Epithelial cell of esophagus (primary cell): ENCODE measurements around the gene LRMDA.
A peak's percentile ranks its signal among the peaks of the same experiment; 100 is the strongest.

Experiments used
- DNase-seq: peaks from one replicate; pipeline ENCODE4 v3.0.0; 2010; ENCODE audit warnings: low read depth
- H3K4me3 ChIP-seq: 2 replicates; pipeline ENCODE4 v1.5.1; 2011; ENCODE audit warnings: mild to moderate bottlenecking, low read length, control low read depth
- TF ChIP-seq, protein P1 (sequence below): IDR thresholded peaks from 2 replicates; pipeline ENCODE4 v1.5.1; 2011; ENCODE audit warnings: low read depth, mild to moderate bottlenecking, low read length, control low read depth, inconsistent platforms; ENCODE audit not compliant: insufficient read depth; ENCODE audit errors: missing control alignments

The LRMDA gene

DNA sequence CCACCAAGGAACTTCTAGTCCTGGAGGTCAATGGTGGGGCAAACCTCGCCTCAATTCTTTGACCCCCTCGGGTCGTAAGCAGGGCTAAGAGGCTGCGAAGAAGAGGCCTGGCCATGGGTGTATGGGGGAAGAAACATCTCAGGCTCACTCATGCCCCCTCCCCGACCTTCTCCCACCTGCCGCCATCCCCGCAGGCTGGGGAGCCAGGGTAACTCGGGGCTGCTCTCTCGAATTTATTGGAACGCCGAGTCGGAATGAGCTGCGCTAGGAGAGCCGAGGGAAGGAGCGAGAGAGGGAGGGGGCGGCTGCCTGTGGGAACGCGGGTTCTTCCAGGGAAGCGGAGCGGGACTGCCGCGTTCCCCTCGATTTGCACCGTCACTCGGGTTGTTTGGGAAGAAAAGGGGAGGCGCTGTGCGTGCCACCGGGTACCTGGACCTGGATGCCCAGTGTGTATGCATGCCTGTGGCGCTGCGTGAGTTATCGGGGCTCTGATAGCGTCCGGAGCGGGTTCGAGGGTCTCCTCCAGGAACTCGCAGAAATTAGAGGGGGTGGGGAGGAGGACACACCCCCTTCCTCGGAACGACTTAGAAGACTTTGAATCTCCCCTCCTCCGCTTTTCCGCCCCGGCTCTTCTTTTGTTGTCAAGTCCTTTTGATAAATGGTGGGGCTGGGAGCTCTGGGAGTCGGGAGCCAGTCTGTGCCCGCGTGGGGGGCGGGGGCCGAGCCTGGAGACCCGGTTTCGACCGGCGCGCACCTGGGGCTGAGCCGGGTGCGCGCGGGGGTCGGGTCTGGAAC, 28.1 kb upstream of the LRMDA start:
- TF ChIP-seq, protein P1, sequence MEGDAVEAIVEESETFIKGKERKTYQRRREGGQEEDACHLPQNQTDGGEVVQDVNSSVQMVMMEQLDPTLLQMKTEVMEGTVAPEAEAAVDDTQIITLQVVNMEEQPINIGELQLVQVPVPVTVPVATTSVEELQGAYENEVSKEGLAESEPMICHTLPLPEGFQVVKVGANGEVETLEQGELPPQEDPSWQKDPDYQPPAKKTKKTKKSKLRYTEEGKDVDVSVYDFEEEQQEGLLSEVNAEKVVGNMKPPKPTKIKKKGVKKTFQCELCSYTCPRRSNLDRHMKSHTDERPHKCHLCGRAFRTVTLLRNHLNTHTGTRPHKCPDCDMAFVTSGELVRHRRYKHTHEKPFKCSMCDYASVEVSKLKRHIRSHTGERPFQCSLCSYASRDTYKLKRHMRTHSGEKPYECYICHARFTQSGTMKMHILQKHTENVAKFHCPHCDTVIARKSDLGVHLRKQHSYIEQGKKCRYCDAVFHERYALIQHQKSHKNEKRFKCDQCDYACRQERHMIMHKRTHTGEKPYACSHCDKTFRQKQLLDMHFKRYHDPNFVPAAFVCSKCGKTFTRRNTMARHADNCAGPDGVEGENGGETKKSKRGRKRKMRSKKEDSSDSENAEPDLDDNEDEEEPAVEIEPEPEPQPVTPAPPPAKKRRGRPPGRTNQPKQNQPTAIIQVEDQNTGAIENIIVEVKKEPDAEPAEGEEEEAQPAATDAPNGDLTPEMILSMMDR, result no peak
- H3K4me3 ChIP-seq, result peak overlapping the region; percentile 96
- peak; percentile 65 for DNase-seq

DNA sequence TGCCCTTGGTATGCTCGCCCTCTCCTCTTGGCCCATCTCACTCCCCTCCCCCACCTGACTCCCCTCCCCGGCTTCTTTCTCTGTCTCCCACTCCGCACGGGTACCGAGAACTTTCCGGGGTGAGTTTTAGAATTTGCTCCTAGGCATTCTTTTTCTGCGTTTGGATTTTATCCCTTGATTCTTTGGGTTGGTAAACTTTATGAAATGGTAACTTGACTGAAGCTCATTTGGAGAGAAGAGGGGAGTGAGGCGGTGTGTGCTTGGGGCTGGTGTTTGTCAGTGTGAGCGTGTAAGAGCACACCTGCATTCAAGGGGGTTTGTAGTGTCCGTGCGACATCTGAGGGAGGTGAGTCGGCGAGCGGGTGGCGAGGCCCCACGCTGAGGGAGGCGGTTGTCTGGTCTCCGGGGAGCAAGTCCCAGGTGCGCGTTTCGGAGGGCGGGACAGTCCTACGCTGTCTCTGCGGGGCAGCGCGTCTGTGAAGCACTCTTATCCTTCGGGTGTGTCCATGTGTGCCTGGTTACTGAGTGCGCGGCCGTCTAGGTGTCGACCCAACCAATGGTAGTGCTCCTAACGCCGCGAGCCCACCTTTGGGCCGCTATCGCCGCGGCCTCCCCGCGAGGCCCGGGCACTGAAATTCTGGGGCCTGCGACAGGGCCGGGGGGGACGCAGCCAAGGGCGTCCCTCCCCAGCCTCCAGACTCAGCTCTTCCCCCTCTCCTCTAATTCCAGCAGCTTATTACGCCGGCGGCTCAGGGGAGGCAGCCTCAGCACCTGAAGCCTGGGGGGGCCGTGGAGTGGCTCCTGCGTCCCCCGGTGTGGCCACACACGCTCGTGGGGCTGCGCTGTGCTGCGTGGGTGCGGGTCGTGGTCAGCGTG, 27.2 kb upstream of the LRMDA start:
- DNase-seq, result peak; percentile 82
- peak overlapping the region; percentile 96 for H3K4me3 ChIP-seq
- TF ChIP-seq, protein P1, result no peak

DNA sequence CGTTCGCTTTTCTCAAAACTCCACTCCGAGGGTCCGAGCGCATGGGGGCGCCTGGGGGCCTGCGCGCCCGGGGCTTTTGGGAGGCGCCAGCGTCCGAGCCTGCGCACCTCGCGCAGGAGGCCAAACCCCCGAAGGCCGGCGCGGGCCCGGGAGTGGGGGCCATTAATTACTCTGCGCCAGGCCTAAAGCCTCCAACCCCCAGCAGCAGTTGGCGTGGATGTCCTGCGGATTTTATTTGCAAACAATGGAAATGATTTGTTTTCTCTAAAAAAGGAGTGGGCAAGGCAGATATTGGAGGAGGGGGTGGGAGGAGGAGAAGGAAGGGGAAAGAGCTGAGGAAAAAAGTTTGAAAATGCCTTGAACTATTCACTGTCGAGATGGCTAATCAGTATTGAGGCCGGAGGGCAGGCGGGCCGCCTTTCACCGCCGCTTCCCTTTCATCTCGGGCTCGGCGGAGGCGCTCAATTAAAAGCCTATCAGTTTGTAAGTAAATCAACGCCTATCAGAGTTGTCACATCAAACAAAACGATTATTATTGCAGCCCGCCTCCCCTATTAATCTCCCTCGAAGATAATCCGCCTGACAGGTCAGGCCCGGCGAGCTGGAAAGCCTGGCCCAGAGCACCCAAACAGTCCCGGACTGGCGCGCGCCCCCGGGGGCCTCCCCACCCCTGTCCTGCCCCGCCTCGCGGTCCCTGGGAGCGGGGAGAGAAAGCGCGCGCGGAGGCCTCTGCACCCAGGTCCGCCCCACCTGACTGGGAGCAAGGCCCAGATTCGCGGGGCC, 26.4 kb upstream of the LRMDA start:
- peak overlapping the region; percentile 96 for H3K4me3 ChIP-seq
- peak; percentile 59 for DNase-seq

DNA sequence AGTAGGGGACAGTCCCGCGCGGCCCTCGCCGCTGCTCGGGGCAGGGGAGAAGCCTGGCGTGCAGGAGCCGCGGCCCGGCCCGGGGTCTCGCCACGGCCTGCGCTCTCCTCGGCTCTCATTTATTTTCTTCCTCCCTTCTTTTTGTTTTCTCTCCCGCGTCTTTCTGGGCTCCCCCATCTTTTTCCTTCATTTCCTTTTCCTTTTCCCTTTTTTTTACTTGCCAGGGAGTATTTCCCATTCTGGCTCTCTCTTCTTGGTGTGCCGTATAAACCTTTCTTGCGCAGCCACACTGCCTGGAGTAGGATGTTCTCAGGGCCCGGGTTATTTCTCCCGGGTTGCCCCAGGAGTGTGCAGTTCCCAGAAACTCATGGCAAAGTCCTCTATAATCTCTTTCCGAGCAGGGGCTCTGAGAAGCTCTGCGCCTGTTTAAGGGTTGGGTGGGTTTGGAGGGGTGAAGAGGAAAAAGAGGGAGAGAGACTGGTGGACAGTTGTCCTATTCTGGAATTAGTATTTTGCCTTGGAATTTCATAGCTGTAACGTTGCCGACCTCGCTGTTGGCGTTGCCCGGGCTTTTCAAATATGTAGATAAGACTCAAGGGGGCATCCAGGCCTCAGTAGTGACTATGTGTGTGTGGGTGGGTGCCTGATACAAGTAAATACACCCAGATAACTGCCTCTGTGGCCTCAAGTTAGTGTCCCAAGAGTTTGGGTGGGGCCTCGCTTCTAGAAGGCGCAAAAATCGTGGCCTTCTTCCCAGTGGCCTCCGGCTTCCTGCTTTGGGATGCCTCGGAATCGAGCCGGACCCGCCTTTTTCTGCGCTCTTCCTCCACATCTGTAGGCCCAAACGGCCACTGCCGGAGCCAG, 25.6 kb upstream of the LRMDA start:
- peak overlapping the region; percentile 78 for H3K4me3 ChIP-seq
- DNase-seq, result peak; percentile 65
- TF ChIP-seq, protein P1, result no peak

More for the DNA sequence above, 26.4 kb upstream of the LRMDA start:
- TF ChIP-seq, protein P1, result no peak

DNA sequence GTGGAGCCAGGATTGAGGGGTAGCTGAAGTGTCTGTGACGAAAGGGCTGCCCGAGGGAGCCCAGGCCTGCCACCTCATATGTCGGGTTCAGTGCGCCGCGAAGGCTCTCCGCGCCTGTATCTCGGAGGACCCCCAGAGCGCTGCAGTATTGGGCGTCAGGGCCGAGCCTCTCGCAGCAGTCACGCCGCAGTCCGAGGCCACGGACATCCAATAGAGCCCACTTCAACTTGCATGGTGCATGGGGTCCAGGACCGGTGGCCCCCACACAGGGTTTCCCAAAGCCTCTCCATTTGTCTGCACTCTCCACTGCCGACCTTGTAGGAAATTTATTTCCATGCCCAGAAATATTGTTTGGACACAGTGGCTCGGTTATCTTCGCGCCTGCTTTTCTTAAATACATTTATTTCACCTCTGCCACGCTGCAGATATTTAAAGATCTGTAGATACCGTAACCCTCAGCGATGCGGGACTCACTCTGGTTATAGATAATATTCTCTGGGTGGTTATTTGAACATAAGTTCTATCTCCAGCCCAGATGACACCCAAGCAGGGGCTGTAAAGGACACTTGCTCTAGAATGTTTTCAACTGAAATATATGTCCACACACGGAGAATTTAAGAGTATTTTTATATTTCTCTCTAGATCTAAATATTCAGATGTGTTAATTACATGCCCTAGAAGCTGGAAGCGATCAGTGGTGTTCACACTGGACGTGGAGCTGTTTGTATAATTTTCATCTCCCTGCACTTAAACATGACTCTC, 24.8 kb upstream of the LRMDA start:
- TF ChIP-seq, protein P1, result no peak
- peak overlapping the region; percentile 78 for H3K4me3 ChIP-seq
- peak; percentile 30 for DNase-seq
